GM13977 (cell line): ENCODE results near the gene PHC2.

Experiments used
- DNase-seq: peaks from one replicate; pipeline ENCODE4 v3.0.0; 2012; ENCODE audit warnings: low spot score
- CTCF ChIP-seq: IDR thresholded peaks from 2 replicates; pipeline ENCODE4 v1.5.1; 2012; ENCODE audit warnings: mild to moderate bottlenecking, control low read depth; ENCODE audit not compliant: insufficient read depth; ENCODE audit errors: extremely low read depth, missing control alignments
- in situ Hi-C: fragments of 300-500 bp; cut with MboI; formaldehyde crosslinking; loops from one replicate; pipeline ENCODE4 v1.12.0; 2022; ENCODE audit warnings: low sequenced_read_pairs, low pct_unique_long_range_greater_than_20kb, mixed read lengths, inconsistent platforms; ENCODE audit not compliant: unreplicated experiment

The PHC2 gene

GRCh38 chr1:33330906-33331305, 100.0 kb downstream of the PHC2 start:
- DNase-seq, result no peak
- TF ChIP-seq CTCF, result no peak
- in situ Hi-C loops, result no loop called here

- TF ChIP-seq CTCF, result no peak
- no peak for DNase-seq
- in situ Hi-C loops, result no loop called here
These were observed 100.5 kb downstream of the PHC2 start for GRCh38 chr1:33330361-33330890.

GRCh38 chr1:33329600-33330305, 101.1 kb downstream of the PHC2 start:
- TF ChIP-seq CTCF, result no peak
- DNase-seq, result no peak
- in situ Hi-C loops, result no loop called here

GRCh38 chr1:33328817-33329216, 102.1 kb downstream of the PHC2 start:
- in situ Hi-C loops, result no loop called here

GRCh38 chr1:33327587-33328325, 103.1 kb downstream of the PHC2 start:
- no peak for TF ChIP-seq CTCF
- in situ Hi-C loops, result no loop called here
- no peak for DNase-seq

More at GRCh38 chr1:33328817-33329216, 102.1 kb downstream of the PHC2 start:
- no peak for DNase-seq
- TF ChIP-seq CTCF, result no peak

GRCh38 chr1:33326785-33327184, 104.1 kb downstream of the PHC2 start:
- in situ Hi-C loops, result no loop called here
- no peak for TF ChIP-seq CTCF
- no peak for DNase-seq
